Adrenal gland (tissue), 12 donors: Measurements from ENCODE around the gene AFAP1. TPM values are rescaled to one million over a fixed set of nuclear protein-coding genes. Genes with fewer than 3 reads are reported as not detected.

Experiments
- DNase-seq, 7 donors: peaks; one replicate each; pipeline ENCODE4 v3.0.0-alpha.2; 2019 to 2020
- H3K27ac ChIP-seq, 5 donors: fragments of 200-600 bp; sonication (generic) in 4 of 5; 1 replicate in 3 of 5; 2 replicates in 2 of 5; pipeline versions ENCODE4 v1.5.1 to v1.8.0; 2016 to 2020; ENCODE audit warnings: mild to moderate bottlenecking in 1 of 5
- H3K27me3 ChIP-seq: fragments of 200-600 bp; 2 replicates; pipeline ENCODE4 v1.8.0; 2021
- H3K36me3 ChIP-seq, 2 donors: fragments of 200-600 bp; replicated peaks in 1 of 2; 1 replicate in 1 of 2; 2 replicates in 1 of 2; pipeline versions ENCODE4 v1.5.1 to v1.8.0; 2018 to 2022
- H3K4me1 ChIP-seq, 2 donors: fragments of 200-600 bp; replicated peaks in 1 of 2; 1 replicate in 1 of 2; 2 replicates in 1 of 2; pipeline versions ENCODE4 v1.5.1 to v1.8.0; 2018 to 2021
- H3K4me3 ChIP-seq, 4 donors: fragments of 200-600 bp; sonication (generic) in 3 of 4; one replicate each; pipeline ENCODE4 v1.5.1; 2016 to 2018
- H3K9me3 ChIP-seq, 3 donors: fragments of 200-600 bp; sonication (generic) in 1 of 3; replicated peaks in 1 of 3; 1 replicate in 2 of 3; 2 replicates in 1 of 3; pipeline versions ENCODE4 v1.5.1 to v1.8.0; 2016 to 2021
- POLR2A ChIP-seq, 2 donors: fragments of 450-650 bp; IDR thresholded peaks; one replicate each; pipeline ENCODE4 v1.6.1; 2017; ENCODE audit warnings: antibody characterized with exemption in 2 of 2, mild to moderate bottlenecking in 2 of 2, moderate library complexity in 1 of 2
- WGBS, 4 donors: extraction: QIAGEN DNeasy Blood & Tissue Kit in 2 of 4; methylation state at CpG; one replicate each; pipeline versions ENCODE4 v1.1.5 to v1.1.7; 2013 to 2017; 5-methylcytosine and 5-hydroxymethylcytosine counted together
- intact Hi-C, 2 donors: fragments of 100-400 bp; cut with DNase I; formaldehyde crosslinking; loops; one replicate each; pipeline versions ENCODE4 v1.14.1 to v1.15.0; 2022 to 2023
- polyA plus RNA-seq, 3 donors: library from polyadenylated mRNA; stranded (reverse); fragments of 200-250 nt in 2 of 3; fragments of 350-450 nt in 1 of 3; fragmentation: Illumina TruSeq in 1 of 3; extraction: RNeasy Lipid Tissue Mini Kit (QIAGEN cat#74804) in 1 of 3; gene quantifications; one replicate each; pipeline ENCODE4 v1.2.3, GENCODE V29; 2013 to 2014
- total RNA-seq, 9 donors: library from RNA; depleted of rRNA in 4 of 9; stranded (reverse); fragments of >200 nt in 4 of 9; fragments of 120-200 nt in 1 of 9; fragmentation: NEBNext Ultra II Directional in 1 of 9; extraction: Animal tissue kit (Norgen Biotek cat#: 25700) in 1 of 9; gene quantifications; one replicate each; pipeline versions ENCODE4 v1.1.0 to v1.2.4, GENCODE V29; 2013 to 2023
- TF ChIP-seq, protein P1 (sequence below), 6 experiments: fragments of 450-650 bp in 4 of 6; fragments of 200-600 bp in 2 of 6; sonication (generic) in 1 of 6; IDR thresholded peaks; 1 replicate in 5 of 6; 2 replicates in 1 of 6; pipeline versions ENCODE4 v1.5.1 to v1.8.0; 2016 to 2021; ENCODE audit warnings: antibody characterized with exemption in 6 of 6, mild to moderate bottlenecking in 2 of 6, moderate library complexity in 1 of 6
- donor health status: healthy with polysubstance abuse.
- donor health status: Bipolar disorder and iron deficiency.
- donor health status: DM: yes; HTN: yes; CAD: no.
- donor health status: DM: no; HTN: no; CAD: no.
- donor health status: DM: no; HTN: no; CAD: no.
- donor health status: DM: yes; HTN: yes; CAD: no.

AFAP1 gene
- total and polyA plus RNA-seq, 12 donors = 3.3 to 16.1 (median 9.8) TPM

- WGBS, 4 donors = 84 to 90% (median 87%) methylated on average over 12 to 13 of the region's 13 CpGs
- no peak for TF ChIP-seq POLR2A (IDR thresholded peaks at IDR 0.05)
- Histone ChIP-seq H3K4me3 (no peak overlapping the region), H3K4me1 (no peaks in the 10 kb centered on the region), H3K36me3 (no peaks in the 10 kb centered on the region), H3K27me3 (no peaks in the 10 kb centered on the region), H3K9me3 (no peaks in the 10 kb centered on the region), H3K27ac (no peak overlapping the region)
- intact Hi-C loops = no loop called here
- DNase-seq = no peak
These were observed 150.8 kb downstream of the AFAP1 start for GRCh38 chr4:7788694-7789425.

- 93 to 96% (median 95%) methylated on average over 17 of the region's 17 CpGs for WGBS, 4 donors
- H3K4me3 ChIP-seq = no peak overlapping the region
- H3K27ac ChIP-seq = no peak overlapping the region
- no peaks in the 10 kb centered on the region for H3K36me3 ChIP-seq
- no peaks in the 10 kb centered on the region for H3K9me3 ChIP-seq
- no peak for DNase-seq
- TF ChIP-seq, protein P1, sequence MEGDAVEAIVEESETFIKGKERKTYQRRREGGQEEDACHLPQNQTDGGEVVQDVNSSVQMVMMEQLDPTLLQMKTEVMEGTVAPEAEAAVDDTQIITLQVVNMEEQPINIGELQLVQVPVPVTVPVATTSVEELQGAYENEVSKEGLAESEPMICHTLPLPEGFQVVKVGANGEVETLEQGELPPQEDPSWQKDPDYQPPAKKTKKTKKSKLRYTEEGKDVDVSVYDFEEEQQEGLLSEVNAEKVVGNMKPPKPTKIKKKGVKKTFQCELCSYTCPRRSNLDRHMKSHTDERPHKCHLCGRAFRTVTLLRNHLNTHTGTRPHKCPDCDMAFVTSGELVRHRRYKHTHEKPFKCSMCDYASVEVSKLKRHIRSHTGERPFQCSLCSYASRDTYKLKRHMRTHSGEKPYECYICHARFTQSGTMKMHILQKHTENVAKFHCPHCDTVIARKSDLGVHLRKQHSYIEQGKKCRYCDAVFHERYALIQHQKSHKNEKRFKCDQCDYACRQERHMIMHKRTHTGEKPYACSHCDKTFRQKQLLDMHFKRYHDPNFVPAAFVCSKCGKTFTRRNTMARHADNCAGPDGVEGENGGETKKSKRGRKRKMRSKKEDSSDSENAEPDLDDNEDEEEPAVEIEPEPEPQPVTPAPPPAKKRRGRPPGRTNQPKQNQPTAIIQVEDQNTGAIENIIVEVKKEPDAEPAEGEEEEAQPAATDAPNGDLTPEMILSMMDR (IDR thresholded peaks at IDR 0.05) = no peak
- TF ChIP-seq POLR2A (IDR thresholded peaks at IDR 0.05) = no peak
- H3K27me3 ChIP-seq = no peaks in the 10 kb centered on the region
- H3K4me1 ChIP-seq = no peaks in the 10 kb centered on the region
- intact Hi-C loops = no loop called here
These were observed 151.5 kb downstream of the AFAP1 start for GRCh38 chr4:7788193-7788592.

- intact Hi-C loops = no loop called here
- no peaks in the 10 kb centered on the region for H3K36me3 ChIP-seq
These were observed 151.9 kb downstream of the AFAP1 start for GRCh38 chr4:7787681-7788141.

GRCh38 chr4:7787067-7787466 lies 152.6 kb downstream of the AFAP1 start:
- Histone ChIP-seq H3K4me3 (no peak overlapping the region), H3K9me3 (no peaks in the 10 kb centered on the region), H3K4me1 (peaks cover 0 to 3% of the 10 kb centered on the region in 2 donors), H3K27me3 (no peaks in the 10 kb centered on the region), H3K36me3 (no peaks in the 10 kb centered on the region), H3K27ac (no peak overlapping the region)
- TF ChIP-seq POLR2A (IDR thresholded peaks at IDR 0.05) = no peak
- TF ChIP-seq, protein P1 (IDR thresholded peaks at IDR 0.05) = no peak
- intact Hi-C loops = no loop called here
- 89 to 95% (median 93%) methylated on average over 15 of the region's 15 CpGs for WGBS, 4 donors
- no peak for DNase-seq

More at GRCh38 chr4:7787681-7788141, 151.9 kb downstream of the AFAP1 start:
- no peak overlapping the region for H3K4me3 ChIP-seq
- no peaks in the 10 kb centered on the region for H3K4me1 ChIP-seq
- H3K27me3 ChIP-seq = no peaks in the 10 kb centered on the region
- DNase-seq = no peak
- H3K27ac ChIP-seq = no peak overlapping the region
- no peaks in the 10 kb centered on the region for H3K9me3 ChIP-seq
- TF ChIP-seq, protein P1 (IDR thresholded peaks at IDR 0.05) = no peak
- TF ChIP-seq POLR2A (IDR thresholded peaks at IDR 0.05) = no peak
- WGBS, 4 donors = 92 to 96% (median 95%) methylated on average over 22 to 30 of the region's 30 CpGs

DNA sequence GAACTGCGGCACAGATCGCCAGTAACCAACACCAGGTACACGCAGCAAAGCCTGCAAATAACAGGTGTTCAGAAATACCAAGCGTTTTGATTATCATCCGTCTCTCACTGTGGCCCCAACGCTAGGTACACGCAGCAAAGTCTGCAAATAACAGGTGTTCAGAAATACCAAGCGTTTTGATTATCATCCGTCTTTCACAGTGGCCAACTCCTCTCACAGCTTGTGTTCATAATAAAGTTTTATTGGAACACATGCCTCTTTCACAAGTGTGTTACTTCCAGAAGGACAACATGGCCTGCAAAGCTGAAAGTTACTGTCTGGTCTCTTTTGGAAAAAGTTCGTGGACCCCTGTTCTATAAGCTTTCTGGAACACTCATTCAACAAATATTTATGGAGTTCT lies 153.1 kb downstream of the AFAP1 start:
- Histone ChIP-seq H3K36me3 (no peaks in the 10 kb centered on the region), H3K27ac (no peak overlapping the region), H3K4me3 (no peak overlapping the region), H3K9me3 (no peaks in the 10 kb centered on the region), H3K4me1 (peaks cover 0 to 9% of the 10 kb centered on the region in 2 donors), H3K27me3 (no peaks in the 10 kb centered on the region)
- DNase-seq = no peak
- WGBS, 4 donors = 88 to 97% (median 91%) methylated on average over 10 of the region's 10 CpGs
- TF ChIP-seq POLR2A (IDR thresholded peaks at IDR 0.05) = no peak
- TF ChIP-seq, protein P1 (IDR thresholded peaks at IDR 0.05) = no peak
- intact Hi-C loops = no loop called here
